Bronchial epithelial cell (primary cell): ENCODE data around the gene PLEKHA6. TPM values are rescaled to one million over a fixed set of nuclear protein-coding genes. Genes with fewer than 3 reads are reported as not detected.

Experiments used
- DNase-seq: peaks from one replicate; pipeline ENCODE4 v3.0.0-alpha.2; 2010; ENCODE audit warnings: low read depth
- FAIRE-seq: peaks from 2 replicates; lab custom pipeline; 2011; peaks lifted over from hg19 to GRCh38; lab: Jason Lieb, UNC
- H3K27me3 ChIP-seq: 2 replicates; pipeline ENCODE4 v1.5.1; 2011; ENCODE audit warnings: low read length; ENCODE audit not compliant: control insufficient read depth, insufficient read depth
- H3K36me3 ChIP-seq: 2 replicates; pipeline ENCODE4 v1.5.1; 2011; ENCODE audit warnings: low read length; ENCODE audit not compliant: control insufficient read depth, insufficient read depth
- H3K4me3 ChIP-seq: 2 replicates; pipeline ENCODE4 v1.5.1; 2011; ENCODE audit warnings: mild to moderate bottlenecking, low read depth, low read length, control low read depth
- total RNA-seq: library from RNA; depleted of rRNA; stranded (reverse); fragments of >200 nt; gene quantifications from 2 replicates; pipeline ENCODE4 v1.2.1, GENCODE V29; 2014
- TF ChIP-seq, protein P1 (sequence below): IDR thresholded peaks from 2 replicates; pipeline ENCODE4 v1.5.1; 2011; ENCODE audit warnings: mild to moderate bottlenecking, moderate library complexity, low read length, control low read depth, inconsistent platforms; ENCODE audit not compliant: insufficient read depth, severe bottlenecking

PLEKHA6 gene
- total RNA-seq, 1 donor from 2014 or later = 2.1 TPM

DNA sequence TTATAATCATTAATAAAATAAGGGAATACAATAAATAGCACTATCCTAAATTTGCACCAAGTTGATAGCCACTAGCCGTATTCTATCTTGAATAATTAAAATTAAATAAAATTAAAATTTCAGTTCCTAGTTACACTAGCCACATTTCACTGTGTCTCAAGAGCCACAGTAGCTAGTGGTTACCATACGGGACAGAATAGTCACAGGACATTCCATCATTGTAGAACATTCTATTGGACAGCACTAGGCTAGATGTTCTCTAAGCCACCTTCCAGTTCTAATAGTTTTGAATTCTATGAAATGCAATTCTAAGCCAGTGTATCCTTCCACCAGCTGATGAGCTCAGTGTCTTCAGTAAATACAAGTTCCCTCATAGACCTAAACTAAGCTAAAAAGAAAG lies 74.8 kb downstream of the PLEKHA6 start:
- DNase-seq (no peak), FAIRE-seq (no peak)
- no peak overlapping the region for H3K4me3 ChIP-seq
- TF ChIP-seq, protein P1, sequence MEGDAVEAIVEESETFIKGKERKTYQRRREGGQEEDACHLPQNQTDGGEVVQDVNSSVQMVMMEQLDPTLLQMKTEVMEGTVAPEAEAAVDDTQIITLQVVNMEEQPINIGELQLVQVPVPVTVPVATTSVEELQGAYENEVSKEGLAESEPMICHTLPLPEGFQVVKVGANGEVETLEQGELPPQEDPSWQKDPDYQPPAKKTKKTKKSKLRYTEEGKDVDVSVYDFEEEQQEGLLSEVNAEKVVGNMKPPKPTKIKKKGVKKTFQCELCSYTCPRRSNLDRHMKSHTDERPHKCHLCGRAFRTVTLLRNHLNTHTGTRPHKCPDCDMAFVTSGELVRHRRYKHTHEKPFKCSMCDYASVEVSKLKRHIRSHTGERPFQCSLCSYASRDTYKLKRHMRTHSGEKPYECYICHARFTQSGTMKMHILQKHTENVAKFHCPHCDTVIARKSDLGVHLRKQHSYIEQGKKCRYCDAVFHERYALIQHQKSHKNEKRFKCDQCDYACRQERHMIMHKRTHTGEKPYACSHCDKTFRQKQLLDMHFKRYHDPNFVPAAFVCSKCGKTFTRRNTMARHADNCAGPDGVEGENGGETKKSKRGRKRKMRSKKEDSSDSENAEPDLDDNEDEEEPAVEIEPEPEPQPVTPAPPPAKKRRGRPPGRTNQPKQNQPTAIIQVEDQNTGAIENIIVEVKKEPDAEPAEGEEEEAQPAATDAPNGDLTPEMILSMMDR = no peak
- no peaks in the 10 kb centered on the region for H3K36me3 ChIP-seq
- H3K27me3 ChIP-seq = peaks cover 12% of the 10 kb centered on the region

DNA sequence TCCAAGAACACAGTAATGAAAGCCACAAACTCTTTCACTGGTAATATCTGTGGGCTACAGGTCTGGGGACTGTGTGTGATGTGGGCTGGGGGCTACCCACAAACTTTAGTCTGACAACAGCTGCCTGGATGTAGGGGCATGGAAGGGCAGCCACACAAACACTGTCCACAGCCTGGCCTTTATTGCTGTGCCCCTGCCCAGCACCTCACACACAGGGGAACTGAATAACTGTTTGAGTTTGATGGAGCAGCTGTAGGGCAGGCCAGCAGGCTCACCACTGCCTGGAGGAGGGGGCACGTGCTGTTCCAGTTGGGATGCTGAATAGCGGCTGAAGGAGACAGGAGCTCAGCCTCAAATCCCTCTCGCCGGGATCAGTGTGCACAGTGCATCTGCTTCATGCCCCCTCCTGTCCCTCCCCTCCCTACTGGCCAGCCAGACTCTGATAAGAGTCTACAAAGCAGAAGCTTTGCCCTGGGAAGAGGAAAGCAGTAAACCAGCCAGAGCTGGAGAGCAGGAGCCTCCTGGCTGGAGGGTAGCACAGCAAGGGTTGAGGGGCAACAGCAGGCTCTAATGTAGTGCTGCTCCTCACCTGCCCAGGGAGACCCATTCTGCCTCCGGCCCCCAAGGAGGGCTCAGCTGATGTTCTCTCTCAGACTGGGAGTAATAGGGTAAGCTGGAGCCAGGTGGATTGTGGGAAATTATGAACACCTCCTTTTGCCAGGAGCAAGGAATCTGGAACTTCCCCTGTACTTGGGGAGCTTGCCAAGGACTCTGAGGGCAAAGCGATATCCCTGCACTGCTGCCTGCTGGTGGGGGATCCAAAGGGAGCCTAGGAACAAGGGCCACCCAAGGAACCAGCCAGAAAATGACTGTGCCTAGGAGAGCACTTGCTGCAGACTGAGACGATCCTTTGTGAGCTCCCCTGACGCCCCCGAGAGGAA lies 75.7 kb downstream of the PLEKHA6 start:
- TF ChIP-seq, protein P1 = no peak
- H3K27me3 ChIP-seq = peaks cover 15% of the 10 kb centered on the region
- H3K36me3 ChIP-seq = no peaks in the 10 kb centered on the region
- DNase-seq (no peak), FAIRE-seq (no peak)
- H3K4me3 ChIP-seq = no peak overlapping the region

DNA sequence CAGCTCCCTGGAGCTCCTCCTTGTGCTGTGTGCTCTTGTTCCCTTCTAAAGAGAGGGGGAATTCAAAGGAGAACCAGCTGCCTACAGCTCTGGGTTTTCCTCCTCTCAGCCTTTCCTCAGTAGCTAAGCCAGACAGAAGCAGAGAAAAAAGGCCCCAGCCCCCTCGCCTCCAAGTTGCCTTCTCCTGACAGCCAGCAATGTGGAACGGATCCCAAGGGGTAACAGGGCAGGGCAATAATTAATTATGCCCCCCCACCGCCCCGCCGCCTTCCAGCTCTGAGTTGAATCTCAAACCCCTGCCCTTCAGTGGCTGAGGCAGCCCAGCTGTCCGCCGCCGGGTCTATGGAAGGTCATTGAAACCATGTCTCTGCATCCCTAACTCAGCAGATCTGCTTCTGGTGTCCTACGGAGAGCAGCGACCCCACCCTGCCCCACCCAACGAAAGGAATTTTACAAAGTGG lies 76.9 kb downstream of the PLEKHA6 start:
- DNase-seq (no peak), FAIRE-seq (no peak)
- H3K4me3 ChIP-seq = no peak overlapping the region
- TF ChIP-seq, protein P1 = no peak
- peaks cover 17% of the 10 kb centered on the region for H3K27me3 ChIP-seq
- H3K36me3 ChIP-seq = no peaks in the 10 kb centered on the region

DNA sequence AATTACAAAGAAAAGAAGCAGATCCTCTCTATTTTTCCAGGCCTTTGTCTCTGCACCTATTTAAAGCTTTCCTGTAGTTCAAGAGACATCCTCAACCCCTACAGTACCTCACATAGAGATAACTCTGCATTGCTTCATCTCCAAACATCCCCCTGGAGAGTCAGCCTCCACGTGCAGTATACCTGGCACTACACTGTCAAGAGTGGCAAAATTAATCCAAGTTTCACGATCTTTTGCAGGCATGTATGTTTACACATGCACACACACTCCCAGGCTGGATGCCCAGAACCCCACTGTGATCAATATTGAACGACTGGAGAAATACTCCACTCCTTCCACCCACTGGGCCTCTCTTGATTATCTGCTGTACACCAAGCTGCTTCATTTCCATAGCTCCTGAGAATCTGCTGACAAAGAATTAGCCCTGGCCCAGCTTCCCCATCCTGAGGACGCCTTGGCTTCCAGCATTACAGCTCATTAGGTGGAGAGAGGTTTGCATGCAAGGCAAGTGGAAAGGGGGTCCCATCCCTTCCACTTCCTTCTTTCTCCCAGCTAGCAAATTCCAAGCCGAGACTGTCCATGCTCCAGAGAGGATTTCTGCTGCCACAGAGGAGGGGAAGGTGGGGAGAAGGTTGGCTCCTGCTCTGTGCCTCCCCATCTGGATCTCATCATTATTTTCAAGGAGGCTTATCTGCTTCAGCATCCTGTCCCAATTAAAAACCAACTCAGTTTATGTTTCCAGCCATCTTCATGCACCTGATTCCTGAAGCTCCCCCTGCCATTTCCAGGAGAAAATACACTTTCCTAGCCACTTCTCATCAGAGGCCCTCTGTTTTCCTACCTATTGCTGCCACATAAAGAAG lies 79.4 kb downstream of the PLEKHA6 start:
- no peaks in the 10 kb centered on the region for H3K36me3 ChIP-seq
- TF ChIP-seq, protein P1 = no peak
- no peak for DNase-seq
- no peak overlapping the region for H3K4me3 ChIP-seq
- H3K27me3 ChIP-seq = peaks cover 20% of the 10 kb centered on the region
- no peak for FAIRE-seq

DNA sequence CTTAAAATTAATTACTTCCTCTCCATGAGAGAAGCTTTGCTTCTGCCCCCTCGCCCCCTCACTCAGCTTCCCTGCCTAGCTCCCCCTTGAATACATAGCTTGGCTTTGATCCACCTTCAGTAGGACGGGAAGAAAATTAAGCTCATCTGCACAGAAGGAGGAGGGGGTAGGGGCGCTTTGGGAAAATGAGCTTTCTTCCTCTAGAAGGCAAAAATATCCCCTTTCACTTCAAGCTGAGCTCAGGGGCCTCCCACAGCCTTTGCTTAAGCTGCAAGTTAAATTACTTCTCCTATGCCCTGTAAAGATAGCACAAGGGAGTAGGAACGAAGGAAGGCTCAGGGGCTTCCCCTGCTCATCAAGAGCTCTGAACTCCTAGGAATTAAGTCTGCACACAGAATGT lies 80.8 kb downstream of the PLEKHA6 start:
- H3K27me3 ChIP-seq = peaks cover 20% of the 10 kb centered on the region
- FAIRE-seq (no peak), DNase-seq (no peak)
- TF ChIP-seq, protein P1 = no peak
- H3K36me3 ChIP-seq = no peaks in the 10 kb centered on the region
- no peak overlapping the region for H3K4me3 ChIP-seq
